PC-9 (cell line): Measurements from ENCODE around the gene NRIP1.

Experiments
- EZH2 ChIP-seq: fragments of 200-600 bp; sonication (generic); IDR thresholded peaks from 2 replicates; pipeline ENCODE4 v1.8.0; 2017; ENCODE audit warnings: antibody characterized with exemption, low read depth
- TF ChIP-seq, protein P1 (sequence below): fragments of 200-600 bp; sonication (generic); conservative IDR thresholded peaks from 2 replicates; pipeline ENCODE4 v1.6.1; 2017; ENCODE audit warnings: mixed run types, antibody characterized with exemption, mild to moderate bottlenecking, moderate library complexity

DNA sequence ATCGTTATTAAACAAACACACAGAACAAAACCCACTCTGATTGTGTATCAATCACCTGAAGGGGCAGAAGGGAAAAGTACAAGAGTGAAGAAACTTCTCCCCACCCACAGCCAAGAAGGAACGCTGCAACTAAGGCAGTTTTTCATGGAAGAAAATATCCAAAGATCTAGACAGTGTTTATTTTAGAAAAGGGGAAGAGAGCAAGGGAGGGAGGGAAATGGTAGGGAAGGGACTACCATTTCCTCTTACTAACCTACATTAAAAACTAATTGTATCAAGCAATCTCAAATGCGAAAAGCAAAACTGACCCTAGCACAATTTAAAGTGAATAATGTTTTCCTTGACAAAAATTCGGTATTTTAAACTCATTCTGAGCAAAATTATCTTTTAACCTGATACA is 3.5 kb downstream of the NRIP1 start:
- TF ChIP-seq, protein P1, sequence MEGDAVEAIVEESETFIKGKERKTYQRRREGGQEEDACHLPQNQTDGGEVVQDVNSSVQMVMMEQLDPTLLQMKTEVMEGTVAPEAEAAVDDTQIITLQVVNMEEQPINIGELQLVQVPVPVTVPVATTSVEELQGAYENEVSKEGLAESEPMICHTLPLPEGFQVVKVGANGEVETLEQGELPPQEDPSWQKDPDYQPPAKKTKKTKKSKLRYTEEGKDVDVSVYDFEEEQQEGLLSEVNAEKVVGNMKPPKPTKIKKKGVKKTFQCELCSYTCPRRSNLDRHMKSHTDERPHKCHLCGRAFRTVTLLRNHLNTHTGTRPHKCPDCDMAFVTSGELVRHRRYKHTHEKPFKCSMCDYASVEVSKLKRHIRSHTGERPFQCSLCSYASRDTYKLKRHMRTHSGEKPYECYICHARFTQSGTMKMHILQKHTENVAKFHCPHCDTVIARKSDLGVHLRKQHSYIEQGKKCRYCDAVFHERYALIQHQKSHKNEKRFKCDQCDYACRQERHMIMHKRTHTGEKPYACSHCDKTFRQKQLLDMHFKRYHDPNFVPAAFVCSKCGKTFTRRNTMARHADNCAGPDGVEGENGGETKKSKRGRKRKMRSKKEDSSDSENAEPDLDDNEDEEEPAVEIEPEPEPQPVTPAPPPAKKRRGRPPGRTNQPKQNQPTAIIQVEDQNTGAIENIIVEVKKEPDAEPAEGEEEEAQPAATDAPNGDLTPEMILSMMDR, result no peak
- no peak for TF ChIP-seq EZH2
